CD4-positive, CD25-positive, alpha-beta regulatory T cell (primary cell): ENCODE measurements around the gene SORCS1. TPM values are rescaled to one million over a fixed set of nuclear protein-coding genes. Genes with fewer than 3 reads are reported as not detected.

Experiments
- ATAC-seq, 2 donors: fragments of 150-1000 bp; cut with Tn5 transposase; one replicate each; pipeline ENCODE4 v1.10.0; 2021; ENCODE audit warnings: low read depth in 2 of 2, moderate number of reproducible peaks in 2 of 2, moderate library complexity in 1 of 2
- DNase-seq, 3 donors: peaks; one replicate each; pipeline versions ENCODE4 v3.0.0 to v3.0.0-alpha.2; 2012 to 2022; ENCODE audit warnings: mixed read lengths in 1 of 3
- H3K27ac ChIP-seq: one replicate; pipeline ENCODE4 v1.7.0; 2013; ENCODE audit warnings: mild to moderate bottlenecking, low read length; ENCODE audit not compliant: insufficient read depth, poor library complexity, severe bottlenecking
- H3K27me3 ChIP-seq: one replicate; pipeline ENCODE4 v1.7.0; 2013; ENCODE audit warnings: low read length; ENCODE audit not compliant: control insufficient read depth, insufficient read depth
- H3K36me3 ChIP-seq: one replicate; pipeline ENCODE4 v1.7.0; 2013; ENCODE audit warnings: mild to moderate bottlenecking, low read length, moderate library complexity; ENCODE audit not compliant: control insufficient read depth, insufficient read depth
- H3K4me1 ChIP-seq: 2 replicates; pipeline ENCODE4 v1.7.0; 2013; ENCODE audit warnings: mild to moderate bottlenecking, low read length; ENCODE audit not compliant: insufficient read depth, control insufficient read depth, poor library complexity, severe bottlenecking
- H3K4me3 ChIP-seq: one replicate; pipeline ENCODE4 v1.7.0; 2013; ENCODE audit warnings: low read depth, mild to moderate bottlenecking, low read length, moderate library complexity
- H3K9me3 ChIP-seq, 2 experiments: 1 replicate in 1 of 2; 2 replicates in 1 of 2; pipeline ENCODE4 v1.7.0; 2013; ENCODE audit warnings: low read length in 2 of 2, mild to moderate bottlenecking in 1 of 2, moderate library complexity in 1 of 2; ENCODE audit not compliant: control insufficient read depth in 2 of 2
- H3K27ac Mint-ChIP-seq, 3 donors: one replicate each; pipeline ENCODE4 v1.8.0; 2020 to 2022; ENCODE audit warnings: mild to moderate bottlenecking in 3 of 3, mixed read lengths in 3 of 3, moderate library complexity in 2 of 3
- H3K27me3 Mint-ChIP-seq: one replicate; pipeline ENCODE4 v1.8.0; 2022; ENCODE audit warnings: mild to moderate bottlenecking, mixed read lengths
- H3K36me3 Mint-ChIP-seq: one replicate; pipeline ENCODE4 v1.8.0; 2020; ENCODE audit warnings: mixed read lengths
- H3K4me1 Mint-ChIP-seq, 4 donors: one replicate each; pipeline ENCODE4 v1.8.0; 2020 to 2022; ENCODE audit warnings: mixed read lengths in 4 of 4, mild to moderate bottlenecking in 1 of 4
- H3K4me3 Mint-ChIP-seq, 4 donors: one replicate each; pipeline ENCODE4 v1.8.0; 2020 to 2022; ENCODE audit warnings: mild to moderate bottlenecking in 4 of 4, mixed read lengths in 4 of 4, moderate library complexity in 3 of 4
- H3K9me3 Mint-ChIP-seq, 7 donors: one replicate each; pipeline ENCODE4 v1.8.0; 2020 to 2022; ENCODE audit warnings: mixed read lengths in 7 of 7, mild to moderate bottlenecking in 3 of 7, moderate library complexity in 2 of 7
- polyA plus RNA-seq, 4 donors: library from polyadenylated mRNA; unstranded; fragments of 300-500 nt; fragmentation: Illumina TruSeq; gene quantifications; one replicate each; pipeline ENCODE4 v1.2.3, GENCODE V29; 2021
- total RNA-seq: library from RNA; stranded (reverse); gene quantifications from one replicate; pipeline ENCODE4 v1.2.3, GENCODE V29; 2022

The SORCS1 gene
- total RNA-seq (not detected), polyA plus RNA-seq (not detected)

DNA sequence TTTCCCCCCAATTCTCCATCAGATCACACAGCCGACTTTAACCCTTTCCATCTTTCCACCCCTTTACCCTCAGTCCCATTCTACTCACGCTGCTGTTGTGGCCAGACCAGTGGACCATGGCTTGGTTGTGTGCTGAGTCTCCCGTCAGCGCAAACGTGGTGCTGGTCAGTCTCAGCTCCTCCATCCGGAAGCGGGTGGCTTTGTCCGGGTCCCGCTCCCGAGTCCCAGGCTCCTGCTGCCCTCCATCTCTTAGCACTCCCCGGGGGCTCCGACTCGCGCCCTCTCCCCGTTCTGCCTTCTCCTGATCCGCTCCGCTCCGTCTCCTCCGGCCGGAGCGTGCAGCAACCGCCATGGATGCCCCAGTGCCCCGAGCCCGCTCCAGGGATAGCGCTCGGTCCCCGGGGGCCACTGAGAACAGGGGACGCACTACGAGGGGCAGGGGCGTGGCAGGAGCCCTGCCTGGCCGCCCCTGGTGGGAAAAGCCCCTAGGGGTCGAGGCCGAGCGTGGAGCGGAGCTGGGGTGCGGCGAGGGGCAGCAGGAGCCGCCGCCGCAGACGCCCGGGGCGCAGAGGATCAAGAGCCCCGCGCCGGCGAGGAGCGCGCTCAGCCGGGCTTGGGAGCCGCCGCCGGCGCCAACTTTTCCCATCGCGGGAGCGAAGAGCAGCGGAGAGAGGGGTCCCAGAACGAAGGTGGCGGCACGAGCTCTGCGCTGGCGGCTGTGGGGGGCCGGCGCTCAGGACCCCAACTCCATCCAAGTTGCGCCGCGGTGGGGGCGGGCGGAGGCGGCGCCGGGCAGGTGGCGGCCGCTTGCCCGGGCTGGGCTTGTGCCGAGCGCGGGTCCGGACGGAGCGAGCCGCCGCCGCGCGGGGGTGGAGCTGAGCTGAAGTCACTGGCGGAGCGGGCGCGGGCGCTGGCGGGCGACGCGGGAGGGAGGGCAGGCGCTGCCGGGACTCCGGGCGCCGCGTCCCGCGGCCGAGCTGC is at the start of gene SORCS1:
TSS of gene SORCS1 (minus strand) at position 826 of the 981 bp plus-strand sequence.
- H3K4me1 Mint-ChIP-seq, result no peaks in the 10 kb centered on the region
- H3K9me3 Mint-ChIP-seq, result peaks cover 0 to 6% (median 2%) of the 10 kb centered on the region in 7 donors
- Histone ChIP-seq H3K27me3 (no peaks in the 10 kb centered on the region), H3K27ac (no peak within 1 kb of the TSS), H3K36me3 (no peaks in the 10 kb centered on the region), H3K4me1 (no peaks in the 10 kb centered on the region), H3K4me3 (no peak within 1 kb of the TSS), H3K9me3 (no peaks in the 10 kb centered on the region)
- H3K27me3 Mint-ChIP-seq, result peaks cover 10% of the 10 kb centered on the region
- no peak within 1 kb of the TSS for H3K4me3 Mint-ChIP-seq
- DNase-seq (no peak), ATAC-seq (no peak)
- no peaks in the 10 kb centered on the region for H3K36me3 Mint-ChIP-seq
- peak within 1 kb of the TSS in 1 of 3 donors; percentile 79 for H3K27ac Mint-ChIP-seq

DNA sequence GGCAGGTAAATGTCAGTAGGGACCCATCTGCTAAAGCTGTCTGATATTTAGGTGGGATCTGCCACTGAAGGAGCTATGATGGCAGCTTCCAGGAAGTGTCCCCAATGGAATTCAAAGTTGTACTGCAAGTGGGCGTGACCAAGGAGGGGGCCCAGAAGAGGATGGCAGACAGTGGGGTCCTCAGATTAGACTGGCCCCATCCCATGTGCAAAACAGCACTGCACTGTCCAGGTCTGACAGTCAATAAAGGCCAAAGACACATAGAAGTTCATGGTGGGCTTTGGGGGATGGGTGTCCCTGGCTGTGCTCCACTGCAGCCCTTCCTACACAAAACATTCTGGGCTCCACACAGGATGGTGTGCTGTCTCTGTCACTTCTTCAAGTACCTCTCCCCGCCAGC is 49.8 kb upstream of the SORCS1 start:
- Mint-ChIP-seq H3K9me3 (peaks cover 2 to 33% (median 10%) of the 10 kb centered on the region in 7 donors), H3K4me3 (no peak overlapping the region), H3K36me3 (no peaks in the 10 kb centered on the region), H3K27me3 (no peaks in the 10 kb centered on the region), H3K27ac (no peak overlapping the region), H3K4me1 (no peaks in the 10 kb centered on the region)
- H3K9me3 ChIP-seq, result peaks cover 0 to 7% of the 10 kb centered on the region in 2 experiments
- ATAC-seq (no peak), DNase-seq (no peak)
- no peaks in the 10 kb centered on the region for H3K27me3 ChIP-seq
- H3K36me3 ChIP-seq, result no peaks in the 10 kb centered on the region
- H3K4me1 ChIP-seq, result no peaks in the 10 kb centered on the region
- no peak overlapping the region for H3K4me3 ChIP-seq
- H3K27ac ChIP-seq, result no peak overlapping the region

DNA sequence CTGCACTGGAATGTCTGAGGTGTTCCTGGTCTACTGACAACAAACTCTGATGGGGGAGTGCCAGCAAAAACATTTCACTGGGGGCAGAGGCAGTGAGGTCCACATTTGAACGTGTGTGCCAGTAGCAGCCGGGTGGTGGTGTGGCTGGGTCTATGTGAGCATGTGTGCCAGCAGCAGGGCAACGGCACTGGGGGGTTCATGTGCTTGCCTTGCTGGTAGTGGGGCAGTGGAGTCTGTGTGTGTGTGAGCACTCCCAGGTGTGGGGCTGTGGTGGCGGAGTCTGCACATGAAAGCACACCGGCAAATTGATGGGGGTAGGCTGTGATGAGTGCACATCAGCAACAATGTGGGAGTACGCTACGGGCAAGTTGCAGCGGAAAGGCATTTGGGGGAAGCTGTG is 49.4 kb upstream of the SORCS1 start:
- Histone ChIP-seq H3K27ac (no peak overlapping the region), H3K9me3 (peaks cover 0 to 7% of the 10 kb centered on the region in 2 experiments), H3K27me3 (no peaks in the 10 kb centered on the region), H3K36me3 (no peaks in the 10 kb centered on the region), H3K4me1 (no peaks in the 10 kb centered on the region), H3K4me3 (no peak overlapping the region)
- H3K9me3 Mint-ChIP-seq, result peaks cover 2 to 33% (median 10%) of the 10 kb centered on the region in 7 donors
- DNase-seq, result no peak
- no peaks in the 10 kb centered on the region for H3K27me3 Mint-ChIP-seq
- H3K36me3 Mint-ChIP-seq, result no peaks in the 10 kb centered on the region
- no peak overlapping the region for H3K27ac Mint-ChIP-seq
- no peaks in the 10 kb centered on the region for H3K4me1 Mint-ChIP-seq
- no peak for ATAC-seq
- H3K4me3 Mint-ChIP-seq, result no peak overlapping the region

DNA sequence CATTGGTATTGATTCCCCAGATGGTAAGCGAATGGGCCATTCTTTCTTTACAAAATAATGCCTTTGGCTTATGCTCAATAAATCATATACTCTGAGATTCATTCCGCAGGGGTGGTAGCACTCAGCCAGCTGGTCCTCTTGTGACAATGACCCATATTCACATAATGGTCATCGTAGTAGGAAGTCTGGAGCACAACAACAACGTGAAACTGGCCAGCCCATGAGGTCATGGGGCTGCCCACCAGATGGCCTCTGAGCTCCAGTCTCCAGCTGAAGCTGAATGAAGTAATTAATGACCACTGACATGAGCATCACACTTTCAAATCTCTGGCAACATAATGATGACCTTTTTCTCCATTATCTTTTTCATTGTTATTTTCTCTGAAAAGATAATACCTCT is 42.3 kb upstream of the SORCS1 start:
- Mint-ChIP-seq H3K27ac (no peak overlapping the region), H3K9me3 (peaks cover 2 to 21% (median 6%) of the 10 kb centered on the region in 7 donors), H3K36me3 (no peaks in the 10 kb centered on the region), H3K4me3 (no peak overlapping the region), H3K4me1 (no peaks in the 10 kb centered on the region), H3K27me3 (no peaks in the 10 kb centered on the region)
- Histone ChIP-seq H3K27me3 (no peaks in the 10 kb centered on the region), H3K4me3 (no peak overlapping the region), H3K4me1 (no peaks in the 10 kb centered on the region), H3K9me3 (peaks cover 0 to 2% of the 10 kb centered on the region in 2 experiments), H3K36me3 (no peaks in the 10 kb centered on the region), H3K27ac (no peak overlapping the region)
- DNase-seq, result no peak
- ATAC-seq, result no peak

DNA sequence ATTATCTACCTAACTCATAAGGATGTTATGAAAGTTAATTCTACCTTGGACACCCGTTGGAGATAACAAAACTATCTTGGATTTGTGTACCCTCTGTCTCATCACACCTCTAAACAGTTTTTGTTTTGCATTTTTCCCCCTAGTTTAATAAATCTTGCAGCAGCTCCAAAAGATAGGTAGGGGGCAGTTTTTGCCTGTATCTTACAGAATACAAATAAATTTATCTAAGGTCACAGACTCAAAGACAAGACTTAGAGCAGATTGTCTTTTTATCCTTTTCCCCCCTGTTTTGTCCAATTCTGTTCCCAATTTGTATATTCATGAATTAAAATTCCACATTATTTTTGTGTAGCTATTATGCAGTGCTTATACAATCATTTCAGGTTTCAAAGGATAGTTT is 5.0 kb upstream of the SORCS1 start:
- Histone ChIP-seq H3K9me3 (no peaks in the 10 kb centered on the region), H3K4me1 (no peaks in the 10 kb centered on the region), H3K36me3 (no peaks in the 10 kb centered on the region), H3K27ac (no peak overlapping the region), H3K27me3 (no peaks in the 10 kb centered on the region), H3K4me3 (no peak overlapping the region)
- Mint-ChIP-seq H3K4me1 (no peaks in the 10 kb centered on the region), H3K27ac (no peak overlapping the region), H3K27me3 (no peaks in the 10 kb centered on the region), H3K9me3 (peaks cover 1 to 8% (median 6%) of the 10 kb centered on the region in 7 donors), H3K36me3 (no peaks in the 10 kb centered on the region), H3K4me3 (no peak overlapping the region)
- DNase-seq (no peak), ATAC-seq (no peak)

DNA sequence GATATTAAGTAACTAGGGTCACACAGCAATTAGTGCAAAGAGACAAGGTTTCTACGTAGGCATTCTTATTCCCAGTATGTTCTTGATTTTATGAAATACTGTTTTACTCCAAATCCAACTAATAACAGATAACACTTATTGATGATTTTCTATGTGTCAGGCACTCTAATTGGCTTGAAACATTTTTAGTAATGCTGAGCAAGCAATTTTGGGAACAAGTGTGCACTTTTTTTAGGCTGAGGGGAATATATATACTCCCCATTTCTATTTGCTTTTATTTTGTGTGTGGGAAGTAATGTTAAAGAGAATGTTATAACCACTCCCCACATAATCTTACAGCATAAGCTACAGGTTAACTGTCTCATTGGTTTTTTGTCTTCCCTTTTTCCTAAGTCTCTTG is 4.2 kb upstream of the SORCS1 start:
- ATAC-seq, result no peak
- DNase-seq, result no peak
- Mint-ChIP-seq H3K27me3 (peaks cover 3% of the 10 kb centered on the region), H3K4me3 (no peak overlapping the region), H3K4me1 (no peaks in the 10 kb centered on the region), H3K27ac (no peak overlapping the region), H3K36me3 (no peaks in the 10 kb centered on the region), H3K9me3 (peaks cover 1 to 8% (median 6%) of the 10 kb centered on the region in 7 donors)
- no peaks in the 10 kb centered on the region for H3K4me1 ChIP-seq
- H3K4me3 ChIP-seq, result no peak overlapping the region
- H3K27me3 ChIP-seq, result no peaks in the 10 kb centered on the region
- no peaks in the 10 kb centered on the region for H3K36me3 ChIP-seq
- no peaks in the 10 kb centered on the region for H3K9me3 ChIP-seq
- no peak overlapping the region for H3K27ac ChIP-seq

DNA sequence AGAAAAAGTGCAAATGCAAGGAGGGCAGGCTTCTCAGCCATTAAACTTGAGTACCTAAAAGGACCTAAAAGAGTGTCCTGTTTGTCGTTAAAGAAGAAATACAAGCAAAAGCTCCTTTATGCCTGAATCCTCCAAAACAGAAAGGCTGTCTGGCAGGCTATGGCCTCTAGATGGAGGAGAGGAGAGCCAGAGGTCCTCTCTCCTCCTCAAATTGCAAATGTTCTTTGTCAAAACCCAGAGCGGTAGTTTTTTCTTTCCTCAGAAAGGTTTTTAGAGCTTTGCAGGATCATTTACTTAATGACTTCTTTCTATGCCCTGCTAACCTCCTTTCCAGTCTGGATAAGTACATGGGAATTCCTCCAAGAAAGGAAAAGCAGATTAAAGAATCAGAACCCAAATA is 1.9 kb upstream of the SORCS1 start:
- Mint-ChIP-seq H3K27ac (no peak overlapping the region), H3K9me3 (peaks cover 0 to 6% (median 2%) of the 10 kb centered on the region in 7 donors), H3K27me3 (peaks cover 10% of the 10 kb centered on the region), H3K4me1 (no peaks in the 10 kb centered on the region), H3K36me3 (no peaks in the 10 kb centered on the region), H3K4me3 (no peak overlapping the region)
- Histone ChIP-seq H3K4me1 (no peaks in the 10 kb centered on the region), H3K9me3 (no peaks in the 10 kb centered on the region), H3K27me3 (no peaks in the 10 kb centered on the region), H3K36me3 (no peaks in the 10 kb centered on the region), H3K27ac (no peak overlapping the region), H3K4me3 (no peak overlapping the region)
- ATAC-seq (no peak), DNase-seq (no peak)

DNA sequence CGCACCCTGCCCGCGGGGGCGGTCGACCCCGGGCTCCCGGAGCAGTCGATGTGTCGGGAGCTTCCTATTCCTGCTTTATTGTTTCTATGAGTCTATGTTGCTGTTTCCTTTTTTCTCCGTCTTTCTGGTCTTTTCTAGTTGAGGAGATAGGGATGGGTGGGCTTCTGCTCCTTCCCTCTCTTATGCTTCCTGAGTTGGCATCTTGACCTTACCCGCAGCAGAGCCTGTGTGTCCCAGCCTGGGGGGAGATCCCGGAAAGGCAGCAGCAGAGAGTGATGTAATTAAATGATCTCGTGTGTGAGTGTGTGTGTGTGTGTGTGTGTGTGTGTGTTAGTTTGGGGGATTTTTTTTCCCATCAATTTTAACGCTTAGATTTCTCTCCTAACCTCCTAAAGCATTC is 486 bp upstream of the SORCS1 start:
- Mint-ChIP-seq H3K9me3 (peaks cover 0 to 6% (median 2%) of the 10 kb centered on the region in 7 donors), H3K27ac (peak overlapping the region in 1 of 3 donors; percentile 79)

More for the DNA sequence above, 486 bp upstream of the SORCS1 start:
- Mint-ChIP-seq H3K4me1 (no peaks in the 10 kb centered on the region), H3K4me3 (no peak overlapping the region), H3K27me3 (peaks cover 10% of the 10 kb centered on the region), H3K36me3 (no peaks in the 10 kb centered on the region)
- no peak for ATAC-seq
- no peak overlapping the region for H3K27ac ChIP-seq
- DNase-seq, result no peak
- no peak overlapping the region for H3K4me3 ChIP-seq
- no peaks in the 10 kb centered on the region for H3K4me1 ChIP-seq
- H3K36me3 ChIP-seq, result no peaks in the 10 kb centered on the region
- no peaks in the 10 kb centered on the region for H3K27me3 ChIP-seq
- no peaks in the 10 kb centered on the region for H3K9me3 ChIP-seq
